ENCODE measurements around the gene ADAMTSL5. TPM values are rescaled to one million over a fixed set of nuclear protein-coding genes. Genes with fewer than 3 reads are reported as not detected.

The ADAMTSL5 gene
- total and polyA plus RNA-seq, 2 of the 8 experiments (the other 6 are each of a cell fraction or from before 2014, with no cell fraction given): 0.82 to 0.99 TPM

- TF ChIP-seq CTCF (IDR thresholded peaks at IDR 0.05; ENCODE audit: control extremely low read depth in 1 of 3, insufficient read depth in 1 of 3, low read depth in 1 of 3, low read length in 3 of 3): no peak
These were observed 10.0 kb upstream of the ADAMTSL5 start (continued) for GRCh38 chr19:1522838-1523237.
